Measurements from ENCODE around the gene CCL5.
"Not testable (repeated sequence)": the region's sequence is repeated elsewhere in the genome, so short reads cannot be mapped to it uniquely, and the experiment has no call there.

CCL5 gene

GRCh38 chr17:35897772-35898171, 17.6 kb upstream of the CCL5 start:
- DNase-seq = not testable (repeated sequence)

GRCh38 chr17:35895636-35896587, 15.8 kb upstream of the CCL5 start:
- no peak for DNase-seq

- no peak for DNase-seq
Observed at GRCh38 chr17:35894206-35894605, 14.0 kb upstream of the CCL5 start.

- DNase-seq = no peak
Observed at GRCh38 chr17:35893751-35894150, 13.6 kb upstream of the CCL5 start.

GRCh38 chr17:35892091-35893035, 12.2 kb upstream of the CCL5 start:
- no peak for DNase-seq

GRCh38 chr17:35891269-35891668, 11.1 kb upstream of the CCL5 start:
- no peak for DNase-seq

- DNase-seq = no peak
Observed at GRCh38 chr17:35890774-35891155, 10.6 kb upstream of the CCL5 start.

- no peak for DNase-seq
Observed at GRCh38 chr17:35889818-35890773, 9.9 kb upstream of the CCL5 start.

- no peak for DNase-seq
Observed at GRCh38 chr17:35889241-35889640, 9.1 kb upstream of the CCL5 start.

- no peak for DNase-seq
Observed at GRCh38 chr17:35878361-35878760, 1.8 kb downstream of the CCL5 start.

- DNase-seq = no peak
Observed at GRCh38 chr17:35877345-35878029, 2.7 kb downstream of the CCL5 start.

GRCh38 chr17:35876534-35876933, 3.6 kb downstream of the CCL5 start:
- no peak for DNase-seq

- DNase-seq = no peak
Observed at GRCh38 chr17:35875800-35876139, 4.4 kb downstream of the CCL5 start.

- DNase-seq = no peak
Observed at GRCh38 chr17:35875072-35875799, 4.9 kb downstream of the CCL5 start.

- DNase-seq = no peak
Observed at GRCh38 chr17:35872196-35872980, 7.8 kb downstream of the CCL5 start.

- no peak for DNase-seq
Observed at GRCh38 chr17:35870906-35871819, 9.0 kb downstream of the CCL5 start.

GRCh38 chr17:35868737-35869136, 11.4 kb downstream of the CCL5 start, which contains the start of gene HEATR9:
HEATR9 (minus strand) TSS chr17:35868891; CDS start chr17:35868742, 149 bp downstream.
- no peak for DNase-seq

- no peak for DNase-seq
Observed at GRCh38 chr17:35867574-35867973, 12.6 kb downstream of the CCL5 start.

GRCh38 chr17:35866341-35866950, 13.7 kb downstream of the CCL5 start:
- DNase-seq = no peak
